Right lobe of liver (tissue), 6 donors: Measurements from ENCODE around the gene NME3. TPM values are rescaled to one million over a fixed set of nuclear protein-coding genes. Genes with fewer than 3 reads are reported as not detected.

ENCODE experiments used
- ATAC-seq, 4 donors: fragments of 200-7000 bp; cut with Tn5 transposase; one replicate each; pipeline ENCODE4 v1.9.1; 2020; ENCODE audit warnings: mild to moderate bottlenecking in 4 of 4, moderate library complexity in 4 of 4
- DNase-seq, 3 donors: peaks; one replicate each; pipeline ENCODE4 v3.0.0-alpha.2; 2020
- H3K27ac ChIP-seq, 3 donors: fragments of 200-600 bp; one replicate each; pipeline ENCODE4 v1.8.0; 2022
- H3K27me3 ChIP-seq, 2 donors: fragments of 200-600 bp; one replicate each; pipeline ENCODE4 v1.8.0; 2022
- H3K36me3 ChIP-seq, 4 donors: fragments of 200-600 bp; sonication (generic) in 1 of 4; one replicate each; pipeline versions ENCODE4 v1.5.1 to v1.8.0; 2017 to 2022; ENCODE audit warnings: control low read depth in 1 of 4
- H3K4me1 ChIP-seq, 4 donors: fragments of 200-600 bp; sonication (generic) in 1 of 4; one replicate each; pipeline versions ENCODE4 v1.5.1 to v1.8.0; 2017 to 2022; ENCODE audit warnings: control low read depth in 1 of 4
- H3K4me3 ChIP-seq, 3 donors: fragments of 200-600 bp; one replicate each; pipeline ENCODE4 v1.8.0; 2022
- H3K9me3 ChIP-seq, 4 donors: fragments of 200-600 bp; sonication (generic) in 1 of 4; one replicate each; pipeline versions ENCODE4 v1.5.1 to v1.8.0; 2017 to 2022; ENCODE audit warnings: control low read depth in 1 of 4
- CTCF ChIP-seq, 4 donors: fragments of 200-600 bp in 3 of 4; fragments of 450-650 bp in 1 of 4; IDR thresholded peaks; one replicate each; pipeline versions ENCODE4 v1.5.1 to v1.8.0; 2016 to 2022; ENCODE audit warnings: antibody characterized with exemption in 4 of 4, mild to moderate bottlenecking in 2 of 4
- POLR2A ChIP-seq: fragments of 450-650 bp; IDR thresholded peaks from one replicate; pipeline ENCODE4 v1.6.1; 2017; ENCODE audit warnings: antibody characterized with exemption, mild to moderate bottlenecking
- WGBS: methylation state at CpG from one replicate; pipeline ENCODE4 v1.1.6; 2018; ENCODE audit warnings: low coverage, low lambda C conversion rate; ENCODE audit not compliant: insufficient coverage; ENCODE audit errors: missing lambda C conversion rate; 5-methylcytosine and 5-hydroxymethylcytosine counted together
- intact Hi-C, 2 donors: fragments of 100-400 bp; cut with DNase I; formaldehyde crosslinking; loops; one replicate each; pipeline versions ENCODE4 v1.11.2 to v1.14.1; 2022
- microRNA-seq, 2 donors: library from miRNA; unstranded; fragments of <30 nt; microRNA quantifications; one replicate each; pipeline ENCODE4, GENCODE V29; 2019 to 2020
- small RNA-seq, 2 experiments: library from RNA; depleted of rRNA; stranded (forward); fragments of <200 nt; gene quantifications; one replicate each; pipeline ENCODE3, GENCODE V24; 2016
- total RNA-seq, 6 experiments: library from RNA; depleted of rRNA in 2 of 6; stranded (reverse); fragments of >200 nt in 2 of 6; fragmentation: NEBNext Ultra II Directional in 3 of 6; extraction: Animal tissue kit (Norgen Biotek cat#: 25700) in 3 of 6; gene quantifications; one replicate each; pipeline versions ENCODE4 v1.1.0 to v1.2.4, GENCODE V29; 2016 to 2023
- donor health status: DM: no; HTN: yes; CAD: no.
- donor health status: DM: no; HTN: no; CAD: no.
- donor health status: DM: no; HTN: no; CAD: no.
- donor health status: DM: no; HTN: yes; CAD: no.
- donor health status: DM: no; HTN: yes; CAD: no.

The NME3 gene
- total RNA-seq, 6 experiments from 2014 or later = 17.9 to 36.1 (median 23.2) TPM

- Histone ChIP-seq H3K27ac (peak overlapping the region in 1 of 3 donors; percentile 33), H3K4me1 (peaks cover 0 to 11% (median 6%) of the 10 kb centered on the region in 4 donors), H3K27me3 (no peaks in the 10 kb centered on the region), H3K4me3 (no peak overlapping the region), H3K36me3 (peaks cover 0 to 6% (median 0%) of the 10 kb centered on the region in 4 donors), H3K9me3 (no peaks in the 10 kb centered on the region)
- TF ChIP-seq CTCF (IDR thresholded peaks at IDR 0.05) (no peak), POLR2A (no peak)
- 90% methylated on average over 7 of the region's 9 CpGs for WGBS
- DNase-seq (no peak), ATAC-seq (no peak)
- intact Hi-C loops = no loop called here
Measured at GRCh38 chr16:1721372-1721771, 50.0 kb downstream of the NME3 start.

Small RNA genes lying within 50 kb of the gene (microRNA-seq; reads per million reads assigned to microRNA genes)
- gene MIR3177 = 0.58 to 2.6 reads per million in 2 donors

Small RNA genes lying within 50 kb of the gene (small RNA-seq; reads per million reads assigned to genes)
- gene MIR3177 = 0 to 0.39 reads per million in 2 experiments

Other genes starting within 250 kb of the NME3 start
- gene TMEM204, start 237.9 kb downstream of the NME3 start, total RNA-seq = 10 to 100 TPM in 2 of 6 experiments, 1 to 10 TPM in 4; 4.7 to 18.7 (median 8.9) TPM
- 1 to 10 TPM; 2.9 to 8.9 (median 5.4) TPM for gene IFT140, start 159.5 kb downstream of the NME3 start, total RNA-seq
- 1 to 10 TPM; 2.9 to 8.4 (median 5.8) TPM for gene CRAMP1, start 159.2 kb downstream of the NME3 start, total RNA-seq
- gene JPT2, start 93.3 kb downstream of the NME3 start, total RNA-seq = 10 to 100 TPM; 31.0 to 47.7 (median 38.7) TPM
- gene MAPK8IP3, start 65.3 kb downstream of the NME3 start, total RNA-seq = 10 to 100 TPM in 5 of 6 experiments, 1 to 10 TPM in 1; 8.7 to 37.3 (median 23.0) TPM
- 10 to 100 TPM in 1 of 6 experiments, 1 to 10 TPM in 5; 3.8 to 11.1 (median 5.0) TPM for gene EME2, start 1.3 kb upstream of the NME3 start, total RNA-seq
- gene MRPS34, start 1.6 kb upstream of the NME3 start, total RNA-seq = 10 to 100 TPM; 42.5 to 90.5 (median 52.9) TPM
- gene SPSB3, start 11.0 kb upstream of the NME3 start, total RNA-seq = 10 to 100 TPM; 18.6 to 42.5 (median 34.5) TPM
- gene NUBP2, start 11.4 kb upstream of the NME3 start, total RNA-seq = 10 to 100 TPM; 21.1 to 90.3 (median 32.6) TPM
- 100 to 1,000 TPM in 1 of 6 experiments, 10 to 100 TPM in 5; 38.7 to 124 (median 85.3) TPM for gene IGFALS, start 22.2 kb upstream of the NME3 start, total RNA-seq
- 100 to 1,000 TPM in 4 of 6 experiments, 10 to 100 TPM in 2; 77.9 to 161 (median 143) TPM for gene HAGH, start 55.3 kb upstream of the NME3 start, total RNA-seq
- 10 to 100 TPM; 25.5 to 96.5 (median 36.0) TPM for gene FAHD1, start 55.7 kb upstream of the NME3 start, total RNA-seq
- under 1 TPM in 2 of 6 experiments, not detected in 4; 0.39 to 0.40 TPM for gene MEIOB, start 100.6 kb upstream of the NME3 start, total RNA-seq
- gene HS3ST6, start 146.9 kb upstream of the NME3 start, total RNA-seq = not detected
- gene MSRB1, start 171.7 kb upstream of the NME3 start, total RNA-seq = 100 to 1,000 TPM in 3 of 6 experiments, 10 to 100 TPM in 3; 63.4 to 121 (median 98.5) TPM
- gene RPL3L, start 183.1 kb upstream of the NME3 start, total RNA-seq = under 1 TPM in 1 of 6 experiments, not detected in 5; 0.12 TPM
- gene NDUFB10, start 188.0 kb upstream of the NME3 start, total RNA-seq = 100 to 1,000 TPM in 2 of 6 experiments, 10 to 100 TPM in 4; 68.7 to 210 (median 81.2) TPM
- 1,000 to 10,000 TPM in 1 of 6 experiments, 100 to 1,000 TPM in 5; 451 to 1,052 (median 541) TPM for gene RPS2, start 193.3 kb upstream of the NME3 start, total RNA-seq
- not detected for gene RNF151, start 195.3 kb upstream of the NME3 start, total RNA-seq
- gene TBL3, start 200.5 kb upstream of the NME3 start, total RNA-seq = 10 to 100 TPM; 15.8 to 42.4 (median 18.1) TPM
- 1 to 10 TPM in 1 of 6 experiments, under 1 TPM in 3, not detected in 2; 0.51 to 1.3 (median 0.60) TPM for gene NOXO1, start 209.9 kb upstream of the NME3 start, total RNA-seq
- gene GFER, start 212.7 kb upstream of the NME3 start, total RNA-seq = 10 to 100 TPM; 16.1 to 18.6 (median 18.0) TPM
- gene SYNGR3, start 218.4 kb upstream of the NME3 start, total RNA-seq = under 1 TPM in 1 of 6 experiments, not detected in 5; 0.22 TPM
- gene ZNF598, start 238.3 kb upstream of the NME3 start, total RNA-seq = 10 to 100 TPM; 21.6 to 46.4 (median 25.0) TPM
- 10 to 100 TPM in 2 of 6 experiments, 1 to 10 TPM in 4; 2.7 to 12.3 (median 8.2) TPM for gene NPW, start 248.2 kb upstream of the NME3 start, total RNA-seq